ENCODE data around the gene FAM227B. TPM values are rescaled to one million over a fixed set of nuclear protein-coding genes. Genes with fewer than 3 reads are reported as not detected.
A peak's percentile ranks its signal among the peaks of the same experiment; 100 is the strongest.

The FAM227B gene
- total RNA-seq, 1 donor: 5.6 TPM

- H3K4me3 ChIP-seq (ENCODE audit: low read depth, low read length): no peak overlapping the region
- TF ChIP-seq CTCF (IDR thresholded peaks at IDR 0.05; ENCODE audit: insufficient read depth, low read length): no peak
- no peak for DNase-seq (ENCODE audit: low read depth)
Measured at GRCh38 chr15:49297584-49297983, 323.0 kb downstream of the FAM227B start.

DNA sequence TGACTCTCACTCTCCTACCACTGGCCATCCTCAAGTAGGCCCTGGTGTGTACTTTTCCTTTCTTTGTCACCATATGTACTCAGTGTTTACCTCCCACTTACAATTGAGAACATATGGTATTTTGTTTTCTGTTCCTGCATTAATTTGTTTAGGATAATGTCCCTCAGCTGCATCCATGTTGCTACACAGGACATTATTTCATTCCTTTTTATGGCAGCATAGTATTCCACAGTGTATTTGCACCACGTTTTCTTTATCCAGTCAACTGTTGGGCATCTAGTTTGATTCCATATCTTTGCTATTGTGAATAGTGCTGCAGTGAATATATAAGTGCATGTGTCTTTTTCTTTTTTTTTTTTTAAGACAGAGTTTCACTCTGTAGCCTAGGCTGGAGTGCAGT, 324.4 kb downstream of the FAM227B start:
- no peak overlapping the region for H3K4me3 ChIP-seq (ENCODE audit: low read depth, low read length)

GRCh38 chr15:49293941-49294340, 326.7 kb downstream of the FAM227B start:
- H3K4me3 ChIP-seq (ENCODE audit: low read depth, low read length): no peak overlapping the region
- DNase-seq (ENCODE audit: low read depth): no peak
- TF ChIP-seq CTCF (IDR thresholded peaks at IDR 0.05; ENCODE audit: insufficient read depth, low read length): no peak

More for the DNA sequence above, 324.4 kb downstream of the FAM227B start:
- DNase-seq (ENCODE audit: low read depth): no peak
- TF ChIP-seq CTCF (IDR thresholded peaks at IDR 0.05; ENCODE audit: insufficient read depth, low read length): no peak

GRCh38 chr15:49290191-49290590, 330.4 kb downstream of the FAM227B start:
- DNase-seq (ENCODE audit: low read depth): no peak
- no peak for TF ChIP-seq CTCF (IDR thresholded peaks at IDR 0.05; ENCODE audit: insufficient read depth, low read length)
- no peak overlapping the region for H3K4me3 ChIP-seq (ENCODE audit: low read depth, low read length)

GRCh38 chr15:49288391-49288790, 332.2 kb downstream of the FAM227B start:
- DNase-seq (ENCODE audit: low read depth): peak; percentile 71
- H3K4me3 ChIP-seq (ENCODE audit: low read depth, low read length): no peak overlapping the region
- no peak for TF ChIP-seq CTCF (IDR thresholded peaks at IDR 0.05; ENCODE audit: insufficient read depth, low read length)

DNA sequence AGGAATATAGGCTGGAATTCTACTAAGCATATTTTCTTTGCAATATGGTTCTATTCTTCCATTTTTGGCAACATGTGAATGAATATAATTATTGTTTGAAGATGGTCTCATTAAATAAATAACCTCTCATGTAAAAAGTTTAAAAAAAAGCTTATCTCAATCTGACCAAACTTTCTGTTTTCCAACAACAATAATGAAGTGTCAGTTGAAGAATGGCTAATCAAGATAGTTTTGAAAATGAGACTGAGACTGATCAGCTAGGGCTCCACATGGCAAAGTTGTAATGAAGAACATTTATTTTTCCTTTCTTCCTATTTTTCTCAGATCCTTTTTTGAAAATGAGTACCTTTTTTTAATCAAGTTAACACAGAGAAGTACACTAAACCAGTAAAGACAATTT, 333.1 kb downstream of the FAM227B start:
- H3K4me3 ChIP-seq (ENCODE audit: low read depth, low read length): no peak overlapping the region
- DNase-seq (ENCODE audit: low read depth): peak; percentile 7
- TF ChIP-seq CTCF (IDR thresholded peaks at IDR 0.05; ENCODE audit: insufficient read depth, low read length): no peak

- peak; percentile 80 for DNase-seq (ENCODE audit: low read depth)
Measured at GRCh38 chr15:49286649-49287404, 333.8 kb downstream of the FAM227B start.

More at GRCh38 chr15:49286649-49287404, 333.8 kb downstream of the FAM227B start:
- no peak overlapping the region for H3K4me3 ChIP-seq (ENCODE audit: low read depth, low read length)
- TF ChIP-seq CTCF (IDR thresholded peaks at IDR 0.05; ENCODE audit: insufficient read depth, low read length): no peak

Measured in fibroblast of the aortic adventitia (primary cell).